Ascending aorta (tissue), 2 donors: ENCODE data around the gene HIC1. TPM values are rescaled to one million over a fixed set of nuclear protein-coding genes. Genes with fewer than 3 reads are reported as not detected.

ENCODE experiments used
- DNase-seq, 2 donors: peaks; one replicate each; pipeline ENCODE4 v3.0.0-alpha.2; 2019; ENCODE audit warnings: low spot score in 2 of 2
- H3K27ac ChIP-seq, 2 donors: fragments of 200-600 bp; sonication (generic); one replicate each; pipeline ENCODE4 v1.5.1; 2016 to 2017; ENCODE audit warnings: mild to moderate bottlenecking in 1 of 2
- H3K27me3 ChIP-seq: fragments of 200-600 bp; sonication (generic); one replicate; pipeline ENCODE4 v1.5.1; 2017
- H3K36me3 ChIP-seq, 2 donors: fragments of 200-600 bp; sonication (generic); one replicate each; pipeline ENCODE4 v1.5.1; 2016
- H3K4me1 ChIP-seq, 2 donors: fragments of 200-600 bp; sonication (generic); one replicate each; pipeline ENCODE4 v1.5.1; 2016 to 2017; ENCODE audit warnings: mild to moderate bottlenecking in 1 of 2
- H3K4me3 ChIP-seq, 2 donors: fragments of 200-600 bp; sonication (generic); one replicate each; pipeline ENCODE4 v1.5.1; 2016 to 2017; ENCODE audit warnings: mild to moderate bottlenecking in 1 of 2
- H3K9me3 ChIP-seq, 2 donors: fragments of 200-600 bp; sonication (generic); one replicate each; pipeline ENCODE4 v1.5.1; 2016
- CTCF ChIP-seq, 3 experiments: fragments of 200-600 bp in 2 of 3; fragments of 450-650 bp in 1 of 3; sonication (generic) in 2 of 3; IDR thresholded peaks; one replicate each; pipeline ENCODE4 v1.5.1; 2016 to 2019; ENCODE audit warnings: antibody characterized with exemption in 3 of 3, mild to moderate bottlenecking in 1 of 3, moderate library complexity in 1 of 3
- intact Hi-C: fragments of 100-400 bp; cut with DNase I; formaldehyde crosslinking; loops from one replicate; pipeline ENCODE4 v1.15.1; 2023
- total RNA-seq: library from RNA; depleted of rRNA; stranded (reverse); fragments of >200 nt; gene quantifications from one replicate; pipeline ENCODE4 v1.1.0, GENCODE V29; 2016

Gene HIC1
- total RNA-seq, 1 donor from 2014 or later: 131 TPM

DNA sequence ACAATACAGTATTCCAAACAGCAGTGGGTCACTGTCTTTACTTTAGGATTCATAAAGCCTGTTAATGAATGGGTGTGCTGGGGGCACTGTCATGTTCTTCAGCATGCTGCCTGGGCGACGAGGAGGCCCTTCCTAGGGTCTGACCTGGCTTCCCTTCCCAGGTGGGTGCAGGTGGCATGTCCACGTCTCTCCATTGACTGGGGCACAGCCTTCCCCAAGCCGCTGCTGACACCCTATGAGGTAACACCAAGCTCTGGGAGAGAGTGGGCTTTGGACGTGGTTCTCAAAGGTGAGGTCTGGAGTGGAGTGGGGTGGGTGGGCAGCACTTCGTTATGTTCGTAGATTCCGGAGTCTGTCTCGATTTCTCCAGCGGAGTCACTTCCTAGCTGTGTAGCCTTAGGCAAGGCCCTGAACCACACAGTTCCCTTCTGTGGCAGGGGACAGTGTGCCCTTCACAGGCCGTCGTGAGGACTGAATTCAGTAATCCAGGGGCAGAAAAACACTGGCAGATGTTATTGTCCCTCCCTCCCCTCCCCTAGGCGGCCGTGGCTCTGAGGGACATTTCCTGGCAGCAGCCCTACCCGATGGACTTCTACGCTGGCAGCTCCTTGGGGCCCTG is 13.9 kb upstream of the HIC1 start:
- H3K4me1 ChIP-seq: peaks cover 4 to 17% of the 10 kb centered on the region in 2 donors
- peak overlapping the region; percentile 74 to 76 for H3K4me3 ChIP-seq
- peaks cover 18 to 21% of the 10 kb centered on the region in 2 donors for H3K36me3 ChIP-seq
- peak overlapping the region; percentile 55 to 90 for H3K27ac ChIP-seq
- intact Hi-C loops: loop anchor here (1.0 to 10.0 kb wide), 3 partner anchors 133 to 476 kb away; partner anchors contain the start of gene PITPNA
- TF ChIP-seq CTCF (IDR thresholded peaks at IDR 0.05): peak in 1 of 3 experiments; percentile 4
- H3K27me3 ChIP-seq: no peaks in the 10 kb centered on the region
- H3K9me3 ChIP-seq: no peaks in the 10 kb centered on the region
- DNase-seq: no peak

- Histone ChIP-seq H3K27me3 (no peaks in the 10 kb centered on the region), H3K36me3 (peaks cover 11 to 14% of the 10 kb centered on the region in 2 donors), H3K9me3 (no peaks in the 10 kb centered on the region), H3K4me3 (peak within 1 kb of the TSS; percentile 74 to 76), H3K4me1 (peaks cover 4 to 17% of the 10 kb centered on the region in 2 donors), H3K27ac (peak within 1 kb of the TSS; percentile 81 to 90)
- TF ChIP-seq CTCF (IDR thresholded peaks at IDR 0.05): peak; percentile 47 to 61 (median 60)
- intact Hi-C loops: loop anchor here (1.0 to 10.0 kb wide), 3 partner anchors 133 to 477 kb away; partner anchors contain the start of gene PITPNA
- DNase-seq: peak; percentile 71 to 96
Measured at GRCh38 chr17:2041561-2042389, 13.1 kb upstream of the HIC1 start, which contains the start of gene OVCA2. TSS of gene OVCA2 (plus strand) at chr17:2042022. CDS start at chr17:2042048, 26 bp downstream.

- Histone ChIP-seq H3K4me1 (peaks cover 4 to 17% of the 10 kb centered on the region in 2 donors), H3K9me3 (no peaks in the 10 kb centered on the region), H3K27me3 (no peaks in the 10 kb centered on the region), H3K4me3 (peak overlapping the region; percentile 74 to 76), H3K36me3 (peaks cover 5 to 9% of the 10 kb centered on the region in 2 donors), H3K27ac (peak overlapping the region; percentile 81 to 90)
- intact Hi-C loops: loop anchor here (5.0 to 10.0 kb wide), 2 partner anchors 325 to 478 kb away; partner anchors contain the start of gene PITPNA
- DNase-seq: no peak
- TF ChIP-seq CTCF (IDR thresholded peaks at IDR 0.05): peak in 2 of 3 experiments; percentile 5 to 7
Measured at GRCh38 chr17:2042390-2042847, 12.5 kb upstream of the HIC1 start.

DNA sequence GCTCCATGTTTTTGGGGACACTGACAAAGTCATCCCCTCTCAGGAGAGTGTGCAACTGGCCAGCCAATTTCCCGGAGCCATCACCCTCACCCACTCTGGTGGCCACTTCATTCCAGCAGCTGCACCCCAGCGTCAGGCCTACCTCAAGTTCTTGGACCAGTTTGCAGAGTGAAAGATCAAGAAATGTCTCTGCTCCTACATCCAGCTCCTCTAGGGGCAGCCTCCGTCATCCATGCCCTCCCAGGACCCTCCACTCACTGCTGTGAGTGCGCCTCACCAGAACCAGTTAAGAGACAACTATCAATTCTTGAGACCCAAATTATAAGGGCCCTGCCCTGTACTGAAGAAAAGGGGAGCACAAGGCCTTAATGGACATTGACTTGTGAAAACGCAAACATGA is 12.0 kb upstream of the HIC1 start:
- no peaks in the 10 kb centered on the region for H3K27me3 ChIP-seq
- H3K36me3 ChIP-seq: peaks cover 0 to 5% of the 10 kb centered on the region in 2 donors
- H3K27ac ChIP-seq: peak overlapping the region; percentile 81 to 90
- DNase-seq: no peak
- intact Hi-C loops: loop anchor here (5.0 to 10.0 kb wide), 2 partner anchors 326 to 478 kb away; partner anchors contain the start of gene PITPNA
- no peaks in the 10 kb centered on the region for H3K9me3 ChIP-seq
- H3K4me3 ChIP-seq: peak overlapping the region in 1 of 2 donors; percentile 74
- no peak for TF ChIP-seq CTCF (IDR thresholded peaks at IDR 0.05)
- H3K4me1 ChIP-seq: peaks cover 4 to 17% of the 10 kb centered on the region in 2 donors

DNA sequence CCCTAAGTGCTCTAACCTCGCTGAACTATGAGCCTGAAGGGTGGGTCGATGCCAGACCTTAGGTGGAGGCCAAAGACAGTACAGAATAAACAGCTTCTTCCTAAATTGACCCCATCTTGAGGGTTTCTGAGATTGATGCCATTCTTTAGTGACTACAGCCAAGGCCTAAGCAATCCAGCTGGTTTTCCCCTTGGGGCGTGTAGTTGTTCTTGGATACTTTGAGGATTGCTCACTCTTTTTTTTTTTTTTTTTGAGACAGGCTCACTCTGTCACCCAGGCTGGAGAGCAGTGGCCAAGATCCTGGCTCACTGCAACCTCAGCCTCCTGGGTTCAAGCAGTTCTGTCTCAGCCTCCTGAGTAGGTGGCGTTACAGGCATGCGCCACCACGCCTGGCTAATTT is 11.1 kb upstream of the HIC1 start:
- intact Hi-C loops: loop anchor here (5.0 to 10.0 kb wide), 2 partner anchors 326 to 479 kb away; partner anchors contain the start of gene PITPNA
- no peak for TF ChIP-seq CTCF (IDR thresholded peaks at IDR 0.05)

More for the DNA sequence above, 11.1 kb upstream of the HIC1 start:
- DNase-seq: no peak
- H3K36me3 ChIP-seq: peaks cover 0 to 5% of the 10 kb centered on the region in 2 donors
- H3K27me3 ChIP-seq: no peaks in the 10 kb centered on the region
- peaks cover 5 to 20% of the 10 kb centered on the region in 2 donors for H3K4me1 ChIP-seq
- H3K4me3 ChIP-seq: no peak overlapping the region
- no peaks in the 10 kb centered on the region for H3K9me3 ChIP-seq
- H3K27ac ChIP-seq: peak overlapping the region; percentile 8 to 17
